ENCODE data around the gene TMEM87A. TPM values are rescaled to one million over a fixed set of nuclear protein-coding genes. Genes with fewer than 3 reads are reported as not detected.
"Not testable (repeated sequence)": the region's sequence is repeated elsewhere in the genome, so short reads cannot be mapped to it uniquely, and the experiment has no call there.

The TMEM87A gene, protein sequence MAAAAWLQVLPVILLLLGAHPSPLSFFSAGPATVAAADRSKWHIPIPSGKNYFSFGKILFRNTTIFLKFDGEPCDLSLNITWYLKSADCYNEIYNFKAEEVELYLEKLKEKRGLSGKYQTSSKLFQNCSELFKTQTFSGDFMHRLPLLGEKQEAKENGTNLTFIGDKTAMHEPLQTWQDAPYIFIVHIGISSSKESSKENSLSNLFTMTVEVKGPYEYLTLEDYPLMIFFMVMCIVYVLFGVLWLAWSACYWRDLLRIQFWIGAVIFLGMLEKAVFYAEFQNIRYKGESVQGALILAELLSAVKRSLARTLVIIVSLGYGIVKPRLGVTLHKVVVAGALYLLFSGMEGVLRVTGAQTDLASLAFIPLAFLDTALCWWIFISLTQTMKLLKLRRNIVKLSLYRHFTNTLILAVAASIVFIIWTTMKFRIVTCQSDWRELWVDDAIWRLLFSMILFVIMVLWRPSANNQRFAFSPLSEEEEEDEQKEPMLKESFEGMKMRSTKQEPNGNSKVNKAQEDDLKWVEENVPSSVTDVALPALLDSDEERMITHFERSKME
- total RNA-seq (54.2 and 61.8 TPM in 2 replicates), polyA plus RNA-seq (36.1 and 44.8 TPM in 2 replicates), polyA minus RNA-seq (ENCODE audit: low replicate concordance) (10.7 and 20.8 TPM in 2 replicates)
- polyA plus RNA-seq (2012): 28.0 and 30.8 TPM in 2 replicates

DNA sequence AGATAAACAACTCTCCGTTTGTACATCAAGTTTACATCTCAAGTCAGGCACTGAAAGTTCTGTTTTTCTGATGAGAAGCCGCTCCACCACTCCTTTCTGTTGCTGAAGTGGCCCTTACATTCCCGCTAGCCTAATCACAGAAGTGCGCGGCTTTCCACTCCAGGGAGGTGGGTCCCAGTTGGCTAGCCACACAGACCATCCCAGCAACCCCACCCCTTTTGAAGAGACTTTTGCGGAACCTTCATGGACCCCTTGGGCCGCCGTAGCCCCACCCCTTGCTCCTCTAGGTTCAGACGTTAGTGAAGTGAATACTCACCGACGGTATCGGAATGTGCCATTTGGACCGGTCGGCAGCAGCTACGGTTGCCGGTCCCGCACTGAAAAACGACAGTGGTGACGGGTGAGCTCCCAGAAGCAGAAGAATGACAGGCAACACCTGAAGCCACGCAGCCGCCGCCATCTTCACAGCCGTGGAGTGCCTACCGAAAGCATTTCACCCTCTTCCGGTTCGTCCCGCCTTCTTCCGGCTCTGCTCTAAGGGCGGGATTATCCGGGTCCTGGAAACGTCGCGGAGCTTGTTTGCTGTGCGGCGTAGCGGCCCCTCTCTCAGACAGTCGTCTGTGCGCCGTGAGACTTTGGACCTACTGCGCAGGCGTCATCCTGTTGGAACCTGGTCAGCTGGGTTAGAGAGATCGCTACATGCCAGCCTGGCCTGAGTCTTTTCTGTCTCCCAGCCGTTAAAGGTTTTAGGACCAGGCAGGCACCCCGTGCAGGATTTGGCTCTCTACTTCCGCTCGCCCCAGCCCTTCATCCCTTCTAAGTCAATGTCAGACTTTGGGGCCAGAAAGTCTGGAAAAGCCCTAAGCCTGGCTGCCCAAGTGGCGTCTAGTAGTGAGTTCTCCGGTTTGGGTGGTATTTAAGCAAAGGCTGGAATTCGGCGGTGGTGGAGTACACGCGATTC is at the start of gene TMEM87A, which contains the start of gene GANC:
TMEM87A (minus strand) TSS at position 495 of the 961 bp plus-strand sequence; CDS start at position 460, 35 bp downstream.
GANC (plus strand) TSS at position 263 of the 961 bp plus-strand sequence. CDS start 1,281 bp downstream, outside the sequence.
- Histone ChIP-seq H3K36me3 (ENCODE audit: control insufficient read depth, insufficient read depth, low read length) (peaks cover 2% of the 10 kb centered on the region), H3K4me2 (ENCODE audit: extremely low read depth, insufficient read depth, low read length) (peak within 1 kb of the TSS; percentile 100), H3K9me3 (ENCODE audit: control insufficient read depth, insufficient read depth, low read depth, low read length) (no peaks in the 10 kb centered on the region), H4K20me1 (ENCODE audit: control insufficient read depth, extremely low read depth, insufficient read depth, low read length) (no peaks in the 10 kb centered on the region), H3K79me2 (ENCODE audit: control insufficient read depth, insufficient read depth, low read length) (peaks cover 53% of the 10 kb centered on the region), H3K27ac (ENCODE audit: insufficient read depth, low read length) (peak within 1 kb of the TSS; percentile 98), H3K4me3 (replicated peaks in 1 of 4; ENCODE audit: control extremely low read depth in 1 of 4, insufficient read depth in 1 of 4, low read depth in 3 of 4, low read length in 4 of 4) (peak within 1 kb of the TSS; percentile 81 to 98 (median 90)), H2AFZ (ENCODE audit: low read length) (peak within 1 kb of the TSS; percentile 87), H3K4me1 (ENCODE audit: control insufficient read depth, extremely low read depth, insufficient read depth, low read length) (no peaks in the 10 kb centered on the region), H3K9ac (ENCODE audit: insufficient read depth, low read length) (peak within 1 kb of the TSS; percentile 96), H3K27me3 (ENCODE audit: control insufficient read depth, insufficient read depth, low read length) (no peaks in the 10 kb centered on the region)
- TF ChIP-seq, protein P1, sequence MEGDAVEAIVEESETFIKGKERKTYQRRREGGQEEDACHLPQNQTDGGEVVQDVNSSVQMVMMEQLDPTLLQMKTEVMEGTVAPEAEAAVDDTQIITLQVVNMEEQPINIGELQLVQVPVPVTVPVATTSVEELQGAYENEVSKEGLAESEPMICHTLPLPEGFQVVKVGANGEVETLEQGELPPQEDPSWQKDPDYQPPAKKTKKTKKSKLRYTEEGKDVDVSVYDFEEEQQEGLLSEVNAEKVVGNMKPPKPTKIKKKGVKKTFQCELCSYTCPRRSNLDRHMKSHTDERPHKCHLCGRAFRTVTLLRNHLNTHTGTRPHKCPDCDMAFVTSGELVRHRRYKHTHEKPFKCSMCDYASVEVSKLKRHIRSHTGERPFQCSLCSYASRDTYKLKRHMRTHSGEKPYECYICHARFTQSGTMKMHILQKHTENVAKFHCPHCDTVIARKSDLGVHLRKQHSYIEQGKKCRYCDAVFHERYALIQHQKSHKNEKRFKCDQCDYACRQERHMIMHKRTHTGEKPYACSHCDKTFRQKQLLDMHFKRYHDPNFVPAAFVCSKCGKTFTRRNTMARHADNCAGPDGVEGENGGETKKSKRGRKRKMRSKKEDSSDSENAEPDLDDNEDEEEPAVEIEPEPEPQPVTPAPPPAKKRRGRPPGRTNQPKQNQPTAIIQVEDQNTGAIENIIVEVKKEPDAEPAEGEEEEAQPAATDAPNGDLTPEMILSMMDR (conservative IDR thresholded peaks at IDR 0.05 in 1 of 2, IDR thresholded peaks at IDR 0.05 in 1 of 2; ENCODE audit: low read depth in 1 of 2, low read length in 2 of 2): no peak
- TF ChIP-seq EZH2 (IDR thresholded peaks at IDR 0.05; ENCODE audit: low read length, missing control alignments): no peak
- DNase-seq (ENCODE audit: low read depth in 2 of 2): peak; percentile 99

DNA sequence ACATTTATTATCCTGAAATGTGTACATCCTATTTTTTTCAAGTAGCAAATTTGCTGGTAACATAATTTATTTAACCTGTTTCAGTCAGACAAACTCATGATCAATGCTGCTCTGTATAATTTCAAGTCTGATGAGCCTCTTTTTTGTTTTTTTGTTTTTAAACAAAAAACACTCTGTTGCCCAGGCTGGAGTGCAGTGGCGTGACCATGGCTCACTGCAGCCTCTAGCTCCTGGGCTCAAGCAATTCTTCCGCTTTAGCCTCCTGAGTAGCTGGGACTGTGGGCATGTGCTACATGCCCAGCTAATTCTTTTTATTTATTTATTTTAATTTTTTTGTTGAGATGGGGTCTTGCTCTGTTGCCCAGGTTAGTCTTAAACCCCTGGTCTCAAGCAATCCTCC is 46.0 kb upstream of the TMEM87A start:
- H3K27me3 ChIP-seq (ENCODE audit: control insufficient read depth, insufficient read depth, low read length): no peaks in the 10 kb centered on the region
- H3K4me2 ChIP-seq (ENCODE audit: extremely low read depth, insufficient read depth, low read length): no peak overlapping the region
- TF ChIP-seq, protein P1 (conservative IDR thresholded peaks at IDR 0.05 in 1 of 2, IDR thresholded peaks at IDR 0.05 in 1 of 2; ENCODE audit: low read depth in 1 of 2, low read length in 2 of 2): no peak
- TF ChIP-seq EZH2 (IDR thresholded peaks at IDR 0.05; ENCODE audit: low read length, missing control alignments): no peak
- no peak for DNase-seq (ENCODE audit: low read depth in 2 of 2)
- no peaks in the 10 kb centered on the region for H4K20me1 ChIP-seq (ENCODE audit: control insufficient read depth, extremely low read depth, insufficient read depth, low read length)
- no peak overlapping the region for H3K9ac ChIP-seq (ENCODE audit: insufficient read depth, low read length)
- H3K4me3 ChIP-seq (replicated peaks in 1 of 4; ENCODE audit: control extremely low read depth in 1 of 4, insufficient read depth in 1 of 4, low read depth in 3 of 4, low read length in 4 of 4): no peak overlapping the region
- no peaks in the 10 kb centered on the region for H3K79me2 ChIP-seq (ENCODE audit: control insufficient read depth, insufficient read depth, low read length)
- H3K4me1 ChIP-seq (ENCODE audit: control insufficient read depth, extremely low read depth, insufficient read depth, low read length): no peaks in the 10 kb centered on the region
- no peaks in the 10 kb centered on the region for H3K9me3 ChIP-seq (ENCODE audit: control insufficient read depth, insufficient read depth, low read depth, low read length)
- no peak overlapping the region for H2AFZ ChIP-seq (ENCODE audit: low read length)
- H3K36me3 ChIP-seq (ENCODE audit: control insufficient read depth, insufficient read depth, low read length): no peaks in the 10 kb centered on the region
- no peak overlapping the region for H3K27ac ChIP-seq (ENCODE audit: insufficient read depth, low read length)

DNA sequence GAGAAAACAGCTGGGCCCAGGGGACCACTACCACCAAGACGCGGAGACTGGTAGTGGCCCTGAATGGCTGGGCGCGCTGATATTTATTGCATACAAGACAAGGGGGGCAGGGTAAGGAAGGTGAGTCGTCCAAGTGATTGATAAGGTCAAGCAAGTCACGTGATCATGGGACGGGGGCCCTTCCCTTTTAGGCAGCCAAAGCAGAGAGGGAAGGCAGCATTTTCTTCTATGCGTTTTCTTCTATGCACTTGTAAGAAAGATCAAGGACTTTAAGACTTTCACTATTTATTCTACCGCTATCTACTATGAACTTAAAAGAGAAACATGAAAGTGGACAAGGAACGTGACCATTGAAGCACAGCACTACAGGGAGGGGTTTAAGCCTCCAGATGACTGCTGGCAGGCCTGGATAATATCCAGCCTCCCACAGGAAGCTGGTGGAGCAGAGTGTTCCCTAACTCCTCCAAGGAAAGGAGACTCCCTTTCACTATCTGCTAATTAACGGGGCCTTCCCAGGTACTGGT is 43.1 kb upstream of the TMEM87A start:
- H2AFZ ChIP-seq (ENCODE audit: low read length); H3K4me1 ChIP-seq (ENCODE audit: control insufficient read depth, extremely low read depth, insufficient read depth, low read length); H3K9ac ChIP-seq (ENCODE audit: insufficient read depth, low read length); H3K79me2 ChIP-seq (ENCODE audit: control insufficient read depth, insufficient read depth, low read length); H3K4me2 ChIP-seq (ENCODE audit: extremely low read depth, insufficient read depth, low read length); H3K9me3 ChIP-seq (ENCODE audit: control insufficient read depth, insufficient read depth, low read depth, low read length); H3K36me3 ChIP-seq (ENCODE audit: control insufficient read depth, insufficient read depth, low read length); DNase-seq (ENCODE audit: low read depth in 2 of 2); H4K20me1 ChIP-seq (ENCODE audit: control insufficient read depth, extremely low read depth, insufficient read depth, low read length); H3K27me3 ChIP-seq (ENCODE audit: control insufficient read depth, insufficient read depth, low read length); H3K27ac ChIP-seq (ENCODE audit: insufficient read depth, low read length); H3K4me3 ChIP-seq (replicated peaks in 1 of 4; ENCODE audit: control extremely low read depth in 1 of 4, insufficient read depth in 1 of 4, low read depth in 3 of 4, low read length in 4 of 4): not testable (repeated sequence)
